ENCODE measurements around the gene MND1.

DNA sequence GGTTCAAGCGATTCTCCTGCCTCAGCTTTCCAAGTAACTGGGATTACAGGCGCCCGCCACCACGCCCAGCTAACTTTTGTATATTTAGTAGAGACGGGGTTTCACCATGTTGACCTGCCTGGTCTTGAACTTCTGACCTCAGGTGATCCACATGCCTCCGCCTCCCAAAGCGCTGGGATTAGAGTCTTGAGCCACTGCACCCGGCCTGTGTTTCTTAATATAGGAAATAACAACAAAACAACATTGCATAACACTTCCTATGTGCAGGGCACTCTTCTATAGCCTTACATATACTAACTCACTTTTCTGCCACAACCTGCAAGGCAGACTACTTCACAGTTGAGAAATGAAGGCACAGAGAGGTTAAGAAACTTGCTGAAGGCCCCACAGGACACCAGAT is 108.9 kb downstream of the MND1 start:
- TF ChIP-seq, protein P1, sequence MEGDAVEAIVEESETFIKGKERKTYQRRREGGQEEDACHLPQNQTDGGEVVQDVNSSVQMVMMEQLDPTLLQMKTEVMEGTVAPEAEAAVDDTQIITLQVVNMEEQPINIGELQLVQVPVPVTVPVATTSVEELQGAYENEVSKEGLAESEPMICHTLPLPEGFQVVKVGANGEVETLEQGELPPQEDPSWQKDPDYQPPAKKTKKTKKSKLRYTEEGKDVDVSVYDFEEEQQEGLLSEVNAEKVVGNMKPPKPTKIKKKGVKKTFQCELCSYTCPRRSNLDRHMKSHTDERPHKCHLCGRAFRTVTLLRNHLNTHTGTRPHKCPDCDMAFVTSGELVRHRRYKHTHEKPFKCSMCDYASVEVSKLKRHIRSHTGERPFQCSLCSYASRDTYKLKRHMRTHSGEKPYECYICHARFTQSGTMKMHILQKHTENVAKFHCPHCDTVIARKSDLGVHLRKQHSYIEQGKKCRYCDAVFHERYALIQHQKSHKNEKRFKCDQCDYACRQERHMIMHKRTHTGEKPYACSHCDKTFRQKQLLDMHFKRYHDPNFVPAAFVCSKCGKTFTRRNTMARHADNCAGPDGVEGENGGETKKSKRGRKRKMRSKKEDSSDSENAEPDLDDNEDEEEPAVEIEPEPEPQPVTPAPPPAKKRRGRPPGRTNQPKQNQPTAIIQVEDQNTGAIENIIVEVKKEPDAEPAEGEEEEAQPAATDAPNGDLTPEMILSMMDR (conservative IDR thresholded peaks at IDR 0.05; ENCODE audit: low read depth, low read length): no peak
- TF ChIP-seq EZH2phosphoT487 (IDR thresholded peaks at IDR 0.05; ENCODE audit: borderline replicate concordance, low read length): no peak
